Left colon (tissue), 2 donors: Measurements from ENCODE around the gene APPL2. TPM values are rescaled to one million over a fixed set of nuclear protein-coding genes. Genes with fewer than 3 reads are reported as not detected.

Source experiments
- ATAC-seq: fragments of 200-7000 bp; cut with Tn5 transposase; one replicate; pipeline ENCODE4 v1.9.1; 2020; ENCODE audit warnings: mild to moderate bottlenecking, moderate library complexity
- DNase-seq, 2 donors: peaks; one replicate each; pipeline ENCODE4 v3.0.0-alpha.2; 2020
- intact Hi-C, 2 donors: fragments of 100-400 bp; cut with DNase I in 1 of 2; cut with micrococcal nuclease in 1 of 2; formaldehyde crosslinking; loops; one replicate each; pipeline versions ENCODE4 v1.11.2 to v1.14.0; 2022; cut with DNase I, micrococcal nuclease
- total RNA-seq, 2 donors: library from RNA; stranded (reverse); fragmentation: NEBNext Ultra II Directional; extraction: Animal tissue kit (Norgen Biotek cat#: 25700); gene quantifications; one replicate each; pipeline ENCODE4 v1.2.1, GENCODE V29; 2021
- donor health status: DM: no; HTN: no; CAD: no.
- donor health status: DM: yes; HTN: yes; CAD: no.

The APPL2 gene
- total RNA-seq, 2 donors from 2014 or later, result 136 to 179 TPM

- intact Hi-C loops, result no loop called here
- ATAC-seq, result no peak
- DNase-seq, result no peak
Measured at GRCh38 chr12:105170139-105170538, 65.8 kb downstream of the APPL2 start.

GRCh38 chr12:105168006-105168405 lies 68.0 kb downstream of the APPL2 start:
- DNase-seq (no peak), ATAC-seq (no peak)
- intact Hi-C loops, result no loop called here

- ATAC-seq, result no peak
- no peak for DNase-seq
- intact Hi-C loops, result no loop called here
Measured at GRCh38 chr12:105167346-105167745, 68.6 kb downstream of the APPL2 start.

GRCh38 chr12:105166736-105167135 lies 69.2 kb downstream of the APPL2 start:
- intact Hi-C loops, result no loop called here
- DNase-seq, result no peak
- no peak for ATAC-seq

GRCh38 chr12:105164068-105164467 lies 71.9 kb downstream of the APPL2 start:
- intact Hi-C loops, result no loop called here
- ATAC-seq (no peak), DNase-seq (no peak)

- ATAC-seq (no peak), DNase-seq (no peak)
- intact Hi-C loops, result no loop called here
Measured at GRCh38 chr12:105162174-105162573, 73.8 kb downstream of the APPL2 start.

DNA sequence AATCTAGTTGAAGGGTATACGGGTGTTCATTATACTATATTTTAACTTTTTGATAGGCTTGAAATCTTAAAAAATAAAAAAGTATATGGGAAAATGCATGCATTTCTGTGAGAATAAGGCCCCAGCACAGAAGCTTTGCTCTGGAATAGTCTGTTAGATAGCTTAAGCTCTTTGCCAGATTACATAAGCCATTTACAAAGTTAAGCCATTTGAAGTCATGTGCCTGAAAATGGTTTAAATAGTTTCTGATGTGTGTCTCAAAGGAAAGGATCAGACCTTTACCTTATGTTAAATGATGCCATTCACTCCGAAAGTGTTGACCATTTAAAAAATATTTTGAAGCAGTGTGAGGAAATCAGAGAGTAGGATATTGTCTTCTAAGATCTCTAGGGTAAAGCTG lies 77.1 kb downstream of the APPL2 start:
- ATAC-seq (no peak), DNase-seq (no peak)
- intact Hi-C loops, result no loop called here

DNA sequence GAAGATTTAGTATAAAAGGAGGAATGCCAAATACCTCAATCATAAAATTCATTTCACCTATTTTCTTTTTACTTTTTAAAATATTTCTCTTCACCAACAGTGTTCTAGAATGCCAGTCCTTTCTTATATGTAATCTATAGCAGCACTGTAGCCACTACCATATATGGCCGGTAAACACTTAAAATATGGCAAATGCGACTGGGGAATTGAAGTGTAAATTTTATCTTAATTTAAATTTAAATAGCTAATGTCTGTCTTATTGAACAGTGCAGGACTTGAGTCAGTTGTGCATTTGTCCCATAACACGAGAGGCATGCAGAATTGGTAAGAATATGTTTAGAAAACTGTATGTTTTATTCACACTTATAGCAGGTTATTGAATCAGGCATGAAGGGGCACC lies 78.4 kb downstream of the APPL2 start:
- DNase-seq (no peak), ATAC-seq (no peak)
- intact Hi-C loops, result no loop called here

GRCh38 chr12:105156260-105156659 lies 79.7 kb downstream of the APPL2 start:
- ATAC-seq (no peak), DNase-seq (no peak)
- intact Hi-C loops, result no loop called here

DNA sequence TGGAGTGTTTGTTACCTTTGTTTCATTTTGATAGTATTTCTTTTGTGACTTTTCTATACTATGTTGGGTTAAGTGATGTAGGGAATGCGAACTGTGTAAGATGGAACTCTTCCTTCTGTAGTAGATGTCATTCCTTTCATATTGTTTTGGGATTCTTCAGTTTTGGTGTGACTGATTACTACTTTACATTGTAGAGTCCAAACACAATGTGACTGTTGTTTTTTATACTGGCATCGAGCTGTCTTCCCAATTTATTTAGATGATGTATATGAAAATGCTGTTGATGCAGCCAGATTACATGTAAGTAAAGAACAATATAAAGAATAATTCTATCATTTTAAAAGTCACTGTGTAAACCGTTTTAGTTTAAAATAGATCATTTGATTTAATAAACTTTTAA lies 93.7 kb downstream of the APPL2 start:
- DNase-seq, result no peak
- intact Hi-C loops, result no loop called here
- ATAC-seq, result no peak

DNA sequence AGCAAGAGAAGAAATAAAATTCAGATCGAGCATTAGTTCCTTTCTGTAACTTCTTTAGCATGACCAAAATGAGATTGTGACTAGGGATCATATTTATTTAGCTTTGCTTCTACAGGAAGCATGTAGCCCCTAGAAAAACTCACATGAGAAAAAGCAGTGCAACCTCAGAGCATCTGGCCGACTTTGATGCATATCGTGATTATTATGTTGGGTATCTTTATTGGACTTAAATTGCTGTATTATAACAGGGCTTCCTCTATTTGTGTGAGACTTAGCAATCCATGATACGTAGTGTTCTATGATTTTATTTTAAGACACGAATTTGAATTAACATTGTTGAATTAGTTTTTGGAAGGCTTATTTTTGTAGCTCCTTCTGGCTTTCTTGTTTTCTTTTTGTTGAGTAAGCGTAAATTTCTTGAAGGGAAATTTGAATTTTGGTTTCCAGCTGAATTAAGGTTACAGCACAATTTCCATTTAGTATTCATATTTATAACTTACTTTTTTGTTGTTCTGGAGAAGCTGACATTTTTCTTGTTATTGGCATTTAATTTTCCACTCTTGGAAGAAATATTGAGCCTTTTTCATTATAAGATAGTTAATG lies 94.6 kb downstream of the APPL2 start:
- intact Hi-C loops, result no loop called here
- ATAC-seq (no peak), DNase-seq (no peak)

DNA sequence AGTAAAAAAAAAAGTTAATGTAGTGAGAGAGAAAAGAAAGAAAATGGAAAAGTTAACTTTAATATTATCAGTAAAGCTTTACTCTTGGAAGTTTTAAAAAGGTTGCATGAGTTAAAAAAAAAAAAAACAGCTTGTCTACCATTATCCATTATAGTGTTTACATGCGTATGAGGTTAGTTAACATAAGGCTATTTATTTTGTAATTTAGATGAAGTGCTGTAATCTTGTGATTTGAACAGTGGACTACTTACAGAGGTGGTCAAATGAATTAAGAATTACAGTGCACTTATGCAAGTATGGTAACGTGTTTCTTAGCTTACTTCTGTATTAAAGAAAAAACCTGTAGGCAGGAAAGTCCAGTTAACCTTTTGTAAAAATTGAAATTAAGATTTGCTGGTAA lies 97.7 kb downstream of the APPL2 start:
- DNase-seq (no peak), ATAC-seq (no peak)
- intact Hi-C loops, result no loop called here

Other genes starting within 250 kb of the APPL2 start
- 10 to 100 TPM; 14.8 to 15.0 TPM for gene NOPCHAP1, start 249.9 kb downstream of the APPL2 start, total RNA-seq
- gene ALDH1L2, start 151.7 kb downstream of the APPL2 start, total RNA-seq, result 1 to 10 TPM; 1.2 to 3.1 TPM
- gene WASHC4, start 128.4 kb downstream of the APPL2 start, total RNA-seq, result 10 to 100 TPM; 34.4 to 36.5 TPM
- gene C12orf75, start 94.5 kb upstream of the APPL2 start, total RNA-seq, result 100 to 1,000 TPM; 115 to 119 TPM